KMS-11 (cell line): ENCODE results near the gene SELENOO.
A peak's percentile ranks its signal among the peaks of the same experiment; 100 is the strongest.

Experiments used
- H2AFZ ChIP-seq: fragments of 200-600 bp; sonication (generic); 2 replicates; pipeline ENCODE4 v1.6.1; 2016; ENCODE audit warnings: antibody characterized with exemption, mixed run types, low read depth
- H3K27ac ChIP-seq: fragments of 200-600 bp; sonication (generic); 2 replicates; pipeline ENCODE4 v1.6.1; 2016; ENCODE audit warnings: mild to moderate bottlenecking, mixed run types
- H3K27me3 ChIP-seq: fragments of 200-600 bp; sonication (generic); 2 replicates; pipeline ENCODE4 v1.6.1; 2017; ENCODE audit warnings: mild to moderate bottlenecking, low read depth, mixed run types, moderate library complexity; ENCODE audit not compliant: insufficient read depth
- H3K36me3 ChIP-seq: fragments of 200-600 bp; sonication (generic); 2 replicates; pipeline ENCODE4 v1.6.1; 2017; ENCODE audit warnings: mild to moderate bottlenecking, mixed run types; ENCODE audit not compliant: insufficient read depth
- H3K4me1 ChIP-seq: fragments of 200-600 bp; sonication (generic); 2 replicates; pipeline ENCODE4 v1.6.1; 2016; ENCODE audit warnings: mild to moderate bottlenecking, low read depth, mixed run types; ENCODE audit not compliant: poor library complexity, severe bottlenecking
- H3K4me2 ChIP-seq: fragments of 200-600 bp; sonication (generic); 2 replicates; pipeline ENCODE4 v1.7.0; 2016; ENCODE audit warnings: mild to moderate bottlenecking, mixed run types
- H3K4me3 ChIP-seq: fragments of 200-600 bp; sonication (generic); IDR thresholded peaks from 2 replicates; pipeline ENCODE4 v1.6.1; 2017; ENCODE audit warnings: low read depth, low read length, mixed read lengths; ENCODE audit not compliant: insufficient read depth
- H3K79me2 ChIP-seq: fragments of 200-600 bp; sonication (generic); 2 replicates; pipeline ENCODE4 v1.6.1; 2016; ENCODE audit warnings: low read depth, mixed run types; ENCODE audit not compliant: insufficient read depth
- H3K9ac ChIP-seq: fragments of 200-600 bp; sonication (generic); 2 replicates; pipeline ENCODE4 v1.6.1; 2016; ENCODE audit warnings: mild to moderate bottlenecking, mixed run types
- H4K20me1 ChIP-seq: fragments of 200-600 bp; sonication (generic); 2 replicates; pipeline ENCODE4 v1.6.1; 2016; ENCODE audit warnings: mild to moderate bottlenecking, mixed run types; ENCODE audit not compliant: insufficient read depth
- CTCF ChIP-seq: fragments of 200-600 bp; sonication (generic); conservative IDR thresholded peaks from 2 replicates; pipeline ENCODE4 v1.6.1; 2017; ENCODE audit warnings: low read depth, mild to moderate bottlenecking, antibody characterized with exemption, low read length, moderate library complexity, mixed read lengths

SELENOO gene

GRCh38 chr22:50185375-50186087, 15.3 kb upstream of the SELENOO start, which contains the start of gene TRABD:
Gene TRABD, plus strand, starts transcription at chr22:50185913. Its CDS starts 7,148 bp downstream, at chr22:50193061.
- peak within 1 kb of the TSS; percentile 76 for H3K9ac ChIP-seq
- H2AFZ ChIP-seq = no peak within 1 kb of the TSS; the same call in 1 of the 2 replicates
- TF ChIP-seq CTCF = no peak
- H3K36me3 ChIP-seq = no peaks in the 10 kb centered on the region
- H4K20me1 ChIP-seq = no peaks in the 10 kb centered on the region
- H3K27me3 ChIP-seq = no peaks in the 10 kb centered on the region
- peak within 1 kb of the TSS; percentile 63; the same call in 1 of the 2 replicates for H3K4me2 ChIP-seq
- peaks cover 23% of the 10 kb centered on the region for H3K79me2 ChIP-seq
- H3K27ac ChIP-seq = peak within 1 kb of the TSS; percentile 59
- H3K4me3 ChIP-seq = no peak within 1 kb of the TSS
- peaks cover 27% of the 10 kb centered on the region for H3K4me1 ChIP-seq

GRCh38 chr22:50186181-50186714, 14.6 kb upstream of the SELENOO start:
- Histone ChIP-seq H3K27ac (peak overlapping the region; percentile 59), H3K4me3 (no peak overlapping the region), H4K20me1 (no peaks in the 10 kb centered on the region), H3K36me3 (no peaks in the 10 kb centered on the region), H3K79me2 (peaks cover 26% of the 10 kb centered on the region), H3K4me1 (peaks cover 31% of the 10 kb centered on the region), H3K27me3 (no peaks in the 10 kb centered on the region), H3K9ac (peak overlapping the region; percentile 76), H3K4me2 (peak overlapping the region; percentile 63; the same call in 1 of the 2 replicates), H2AFZ (no peak overlapping the region)
- no peak for TF ChIP-seq CTCF

- Histone ChIP-seq H3K9ac (peak overlapping the region; percentile 76), H3K4me1 (peaks cover 36% of the 10 kb centered on the region), H3K79me2 (peaks cover 31% of the 10 kb centered on the region), H3K27me3 (no peaks in the 10 kb centered on the region), H3K4me2 (peak overlapping the region; percentile 63), H3K27ac (peak overlapping the region; percentile 59), H3K36me3 (no peaks in the 10 kb centered on the region), H2AFZ (no peak overlapping the region), H3K4me3 (no peak overlapping the region), H4K20me1 (no peaks in the 10 kb centered on the region)
- TF ChIP-seq CTCF = no peak
Observed at GRCh38 chr22:50186761-50187523, 13.9 kb upstream of the SELENOO start.

GRCh38 chr22:50188356-50188755, 12.5 kb upstream of the SELENOO start:
- Histone ChIP-seq H3K4me1 (peaks cover 42% of the 10 kb centered on the region), H3K79me2 (peaks cover 36% of the 10 kb centered on the region), H4K20me1 (no peaks in the 10 kb centered on the region), H2AFZ (no peak overlapping the region), H3K27ac (peak overlapping the region; percentile 95; the same call in 1 of the 2 replicates), H3K4me3 (no peak overlapping the region), H3K27me3 (no peaks in the 10 kb centered on the region), H3K9ac (no peak overlapping the region), H3K36me3 (no peaks in the 10 kb centered on the region), H3K4me2 (peak overlapping the region; percentile 91; the same call in 1 of the 2 replicates)
- no peak for TF ChIP-seq CTCF
